Measurements from ENCODE around the gene PADI3.

DNA sequence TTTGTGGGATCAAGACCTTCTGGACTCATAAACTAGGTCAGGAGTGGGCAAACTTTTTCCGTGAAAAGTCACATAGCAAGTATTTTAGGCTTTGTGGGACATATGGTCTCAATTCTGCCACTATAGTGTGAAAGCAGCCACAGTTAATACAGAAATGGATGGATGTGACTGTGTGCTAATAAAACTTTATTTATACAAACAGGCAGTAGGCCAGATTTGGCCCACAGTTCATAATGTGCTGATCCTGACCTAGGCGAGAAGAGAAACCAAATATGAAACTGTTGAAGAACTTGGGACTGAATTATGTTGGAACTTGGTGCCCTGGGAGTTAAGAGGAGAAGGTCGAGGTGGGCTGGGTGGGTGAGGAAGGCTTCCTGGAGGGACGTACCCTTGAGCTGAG is 17.1 kb downstream of the PADI3 start:
- no peak for TF ChIP-seq CTCF (IDR thresholded peaks at IDR 0.05)
- TF ChIP-seq POLR2A (IDR thresholded peaks at IDR 0.05; ENCODE audit: low read depth), result no peak
